ENCODE data around the gene AGXT.

Gene AGXT

DNA sequence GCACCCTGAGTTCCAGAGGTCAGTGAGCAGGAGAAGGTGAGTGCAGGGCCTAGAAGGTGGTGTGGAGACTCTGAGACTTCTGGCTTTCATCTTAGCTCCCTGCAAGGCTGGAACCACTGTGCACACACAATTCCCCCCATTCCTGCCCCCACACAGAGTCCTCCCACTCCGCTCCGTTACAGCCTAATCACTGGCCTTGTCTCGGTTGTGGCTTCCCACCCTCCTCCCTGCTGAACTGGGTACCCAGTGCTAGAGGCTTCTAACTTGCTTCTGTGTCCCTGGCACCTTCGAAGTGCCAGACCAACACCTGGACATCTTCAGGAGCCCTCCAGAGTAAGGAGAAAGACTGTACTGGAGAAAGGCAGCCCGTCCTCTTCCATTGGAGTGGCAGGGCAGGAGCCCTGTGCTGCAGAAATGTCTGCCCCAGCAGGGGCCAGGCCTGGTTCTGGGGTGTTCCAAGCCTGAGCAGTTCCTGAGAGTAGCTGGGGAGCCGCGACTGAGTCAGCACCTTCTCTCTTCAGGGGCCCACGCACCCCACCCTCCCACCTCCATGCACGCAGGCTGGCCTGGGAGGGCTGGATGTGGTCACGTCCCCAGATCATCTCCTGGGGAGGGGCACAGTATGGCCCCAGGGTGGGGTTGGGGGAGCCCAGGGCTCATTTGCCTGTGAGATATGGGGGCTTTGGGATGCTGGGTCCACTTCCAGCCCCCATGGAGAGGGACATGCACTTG, 60.9 kb downstream of the AGXT start:
- Mint-ChIP-seq H3K4me3 (no peak overlapping the region), H3K36me3 (ENCODE audit: low read depth) (no peaks in the 10 kb centered on the region), H3K27me3 (ENCODE audit: low read depth) (peaks cover 11% of the 10 kb centered on the region), H3K4me1 (peaks cover 5% of the 10 kb centered on the region), H3K27ac (no peak overlapping the region), H3K9me3 (peaks cover 9% of the 10 kb centered on the region)
- TF ChIP-seq, protein P1, sequence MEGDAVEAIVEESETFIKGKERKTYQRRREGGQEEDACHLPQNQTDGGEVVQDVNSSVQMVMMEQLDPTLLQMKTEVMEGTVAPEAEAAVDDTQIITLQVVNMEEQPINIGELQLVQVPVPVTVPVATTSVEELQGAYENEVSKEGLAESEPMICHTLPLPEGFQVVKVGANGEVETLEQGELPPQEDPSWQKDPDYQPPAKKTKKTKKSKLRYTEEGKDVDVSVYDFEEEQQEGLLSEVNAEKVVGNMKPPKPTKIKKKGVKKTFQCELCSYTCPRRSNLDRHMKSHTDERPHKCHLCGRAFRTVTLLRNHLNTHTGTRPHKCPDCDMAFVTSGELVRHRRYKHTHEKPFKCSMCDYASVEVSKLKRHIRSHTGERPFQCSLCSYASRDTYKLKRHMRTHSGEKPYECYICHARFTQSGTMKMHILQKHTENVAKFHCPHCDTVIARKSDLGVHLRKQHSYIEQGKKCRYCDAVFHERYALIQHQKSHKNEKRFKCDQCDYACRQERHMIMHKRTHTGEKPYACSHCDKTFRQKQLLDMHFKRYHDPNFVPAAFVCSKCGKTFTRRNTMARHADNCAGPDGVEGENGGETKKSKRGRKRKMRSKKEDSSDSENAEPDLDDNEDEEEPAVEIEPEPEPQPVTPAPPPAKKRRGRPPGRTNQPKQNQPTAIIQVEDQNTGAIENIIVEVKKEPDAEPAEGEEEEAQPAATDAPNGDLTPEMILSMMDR (IDR thresholded peaks at IDR 0.05; ENCODE audit: unreplicated experiment in 3 of 3), result no peak
